A549 (cell line): ENCODE data around the gene HSPA4L. TPM values are rescaled to one million over a fixed set of nuclear protein-coding genes. Genes with fewer than 3 reads are reported as not detected.
A peak's percentile ranks its signal among the peaks of the same experiment; 100 is the strongest.

ENCODE experiments used
- ATAC-seq, 2 experiments: fragments of 200-7000 bp in 1 of 2; fragments of >200 bp in 1 of 2; cut with Nextera tagmentation in 1 of 2; cut with Tn5 transposase in 1 of 2; 3 replicates each; pipeline versions ENCODE4 v1.8.0 to v1.9.1; 2018 to 2020; ENCODE audit warnings: mild to moderate bottlenecking in 1 of 2, moderate library complexity in 1 of 2
- CTCF ChIA-PET: fragments of 300-600 bp; sonication (Branson Sonifier 250); formaldehyde crosslinking; extraction: SDS; loops from one replicate; lab custom pipeline; 2021; ENCODE audit warnings: antibody characterized with exemption, inconsistent platforms; lab: Yijun Ruan, JAX
- POLR2A ChIA-PET: fragments of 350-600 bp; formaldehyde crosslinking; extraction: SDS; loops from one replicate; lab custom pipeline; 2021; ENCODE audit warnings: antibody characterized with exemption, inconsistent platforms; lab: Yijun Ruan, JAX
- DNase-seq, 2 experiments: peaks; one replicate each; pipeline versions ENCODE4 v3.0.0 to v3.0.0-alpha.2; 2011 to 2016; ENCODE audit warnings: low read depth in 1 of 2, low spot score in 1 of 2
- FAIRE-seq: peaks from 2 replicates; lab custom pipeline; 2011; peaks lifted over from hg19 to GRCh38; lab: Jason Lieb, UNC
- H3K27ac ChIP-seq, 2 experiments: fragments of >200 bp; sonication (Bioruptor Twin); formaldehyde crosslinking; 3 replicates each; pipeline ENCODE4 v1.5.1; 2016 to 2017
- H3K4me1 ChIP-seq: fragments of >200 bp; sonication (Bioruptor Twin); formaldehyde crosslinking; 3 replicates; pipeline ENCODE4 v1.6.1; 2016
- H3K4me2 ChIP-seq: fragments of >200 bp; sonication (Bioruptor Twin); formaldehyde crosslinking; 3 replicates; pipeline ENCODE4 v1.6.1; 2016
- H3K4me3 ChIP-seq: fragments of >200 bp; sonication (Bioruptor Twin); formaldehyde crosslinking; 3 replicates; pipeline ENCODE4 v1.5.1; 2016
- H3K9me3 ChIP-seq: fragments of >200 bp; sonication (Bioruptor Twin); formaldehyde crosslinking; 3 replicates; pipeline ENCODE4 v1.6.1; 2016
- ATOH8 ChIP-seq: fragments of 250-450 bp; sonication (Bioruptor Pico); IDR thresholded peaks from 2 replicates; pipeline ENCODE4 v1.5.0; 2020; ENCODE audit warnings: low read depth, mild to moderate bottlenecking, moderate library complexity
- BCL3 ChIP-seq: fragments of >200 bp; sonication (Bioruptor Twin); formaldehyde crosslinking; IDR thresholded peaks from 3 replicates; pipeline ENCODE4 v1.6.1; 2016
- CBX8 ChIP-seq: fragments of 200-600 bp; sonication (generic); IDR thresholded peaks from 2 replicates; pipeline ENCODE4 v1.6.1; 2016
- E2F6 ChIP-seq: IDR thresholded peaks from 2 replicates; pipeline ENCODE4 v1.6.1; 2012; ENCODE audit warnings: low read depth, borderline replicate concordance
- EP300 ChIP-seq, 2 experiments: fragments of >200 bp; sonication (Bioruptor Twin); formaldehyde crosslinking; IDR thresholded peaks; 2 replicates in 1 of 2; 3 replicates in 1 of 2; pipeline ENCODE4 v1.6.1; 2016 to 2017
- GATA3 ChIP-seq: IDR thresholded peaks from 2 replicates; pipeline ENCODE4 v1.6.1; 2012; ENCODE audit warnings: borderline replicate concordance
- HDAC2 ChIP-seq: fragments of 200-600 bp; sonication (generic); IDR thresholded peaks from 2 replicates; pipeline ENCODE4 v1.6.1; 2016
- HES2 ChIP-seq: fragments of >200 bp; sonication (Bioruptor Twin); formaldehyde crosslinking; IDR thresholded peaks from 2 replicates; pipeline ENCODE4 v1.6.1; 2016
- HEYL ChIP-seq: fragments of 250-450 bp; sonication (Bioruptor Pico); IDR thresholded peaks from 2 replicates; pipeline ENCODE4 v1.8.0; 2021; ENCODE audit warnings: mild to moderate bottlenecking, moderate library complexity
- HOXB13 ChIP-seq: fragments of 250-450 bp; sonication (Bioruptor Pico); IDR thresholded peaks from 2 replicates; pipeline ENCODE4 v1.5.0; 2020; ENCODE audit warnings: low read depth, mild to moderate bottlenecking, moderate library complexity
- JUN ChIP-seq, 2 experiments: fragments of >200 bp; sonication (Bioruptor Twin); formaldehyde crosslinking; IDR thresholded peaks; 2 replicates in 1 of 2; 3 replicates in 1 of 2; pipeline ENCODE4 v1.6.1; 2016 to 2017
- KDM1A ChIP-seq: fragments of 200-600 bp; sonication (generic); IDR thresholded peaks from 2 replicates; pipeline ENCODE4 v1.6.1; 2016; ENCODE audit warnings: low read depth, mild to moderate bottlenecking
- MAFK ChIP-seq: fragments of 450-650 bp; IDR thresholded peaks from 2 replicates; pipeline ENCODE4 v1.6.1; 2014; ENCODE audit not compliant: partially characterized antibody
- MAX ChIP-seq: IDR thresholded peaks from 2 replicates; pipeline ENCODE4 v1.6.1; 2012
- MYC ChIP-seq: IDR thresholded peaks from 2 replicates; pipeline ENCODE4 v1.6.1; 2012; ENCODE audit warnings: mild to moderate bottlenecking, inconsistent platforms, low read length, improper control_type of control experiment, borderline replicate concordance
- NPAS2 ChIP-seq: fragments of 250-450 bp; sonication (Bioruptor Pico); IDR thresholded peaks from 2 replicates; pipeline ENCODE4 v1.8.0; 2022; ENCODE audit warnings: mild to moderate bottlenecking, moderate library complexity, borderline replicate concordance
- PBX3 ChIP-seq: IDR thresholded peaks from 2 replicates; pipeline ENCODE4 v1.6.1; 2012
- POLR2A ChIP-seq: IDR thresholded peaks from 2 replicates; pipeline ENCODE4 v1.6.1; 2012; ENCODE audit warnings: mild to moderate bottlenecking, low read length
- RARB ChIP-seq: fragments of 250-450 bp; sonication (Bioruptor Pico); IDR thresholded peaks from 2 replicates; pipeline ENCODE4 v1.8.0; 2021; ENCODE audit warnings: mild to moderate bottlenecking, moderate library complexity
- RNF2 ChIP-seq: fragments of 200-600 bp; sonication (generic); IDR thresholded peaks from 2 replicates; pipeline ENCODE4 v1.6.1; 2016; ENCODE audit warnings: low read depth, mild to moderate bottlenecking, antibody characterized with exemption, moderate library complexity, borderline replicate concordance
- WGBS: methylation state at CpG from one replicate; pipeline ENCODE4 v1.1.6; 2017; ENCODE audit errors: missing lambda C conversion rate; 5-methylcytosine and 5-hydroxymethylcytosine counted together
- polyA plus RNA-seq, 4 experiments: library from polyadenylated mRNA; depleted of rRNA in 3 of 4; stranded (reverse); fragments of >200 nt; fragmentation: RNase III in 1 of 4; extraction: RNeasy Plus Mini Kit Qiagen cat#74134 plus additional on column Dnase treatment in 1 of 4; gene quantifications; 2 replicates in 3 of 4; 3 replicates in 1 of 4; pipeline ENCODE4 v1.2.3, GENCODE V29; 2011 to 2017

The HSPA4L gene
- polyA plus RNA-seq, 2 of the 4 experiments (the other 2 are of a cell fraction), result 10.9 to 12.1 TPM

- TF ChIP-seq E2F6 (peak; percentile 95), NPAS2 (CRISPR knock-in tag) (no peak), PBX3 (no peak), KDM1A (no peak), MAX (peak; percentile 86), HES2 (no peak), RARB (CRISPR knock-in tag) (no peak), MYC (no peak), BCL3 (no peak), POLR2A (no peak), HOXB13 (no peak), RNF2 (no peak), HEYL (no peak), HDAC2 (no peak), MAFK (no peak), ATOH8 (CRISPR knock-in tag) (no peak), CBX8 (no peak)
- H3K9me3 ChIP-seq, result no peaks in the 10 kb centered on the region
- DNase-seq (peak in 1 of 2 experiments; percentile 15), ATAC-seq (peak; percentile 66 to 72), FAIRE-seq (no peak)
- H3K27ac ChIP-seq, result peak overlapping the region; percentile 84 to 96
- POLR2A ChIA-PET, result interaction anchor here (0.6 to 2.7 kb wide), 6 partner anchors 25 to 791 kb away, joined by 3 to 18 read pairs (median 3); partner anchors contain the start of genes ABHD18, INTU, MFSD8 and PLK4
- WGBS, result 61% methylated on average over 15 of the region's 43 CpGs
- H3K4me1 ChIP-seq, result peaks cover 4% of the 10 kb centered on the region; the same call in 1 of the 3 replicates
- H3K4me2 ChIP-seq, result peak overlapping the region; percentile 87
- CTCF ChIA-PET, result interaction anchor here (1.5 kb wide), 1 partner anchor 19 kb away, joined by 10 read pairs; no protein-coding TSS in a partner anchor
- H3K4me3 ChIP-seq, result peak overlapping the region; percentile 83
These were observed 660 bp upstream of the HSPA4L start for GRCh38 chr4:127781300-127782024.

- POLR2A ChIA-PET, result interaction anchor here (0.6 to 2.7 kb wide), 6 partner anchors 24 to 790 kb away, joined by 3 to 18 read pairs (median 3); partner anchors contain the start of genes ABHD18, INTU, MFSD8 and PLK4
These were observed 172 bp upstream of the HSPA4L start for GRCh38 chr4:127782025-127782274.

More at GRCh38 chr4:127782025-127782274, 172 bp upstream of the HSPA4L start:
- Histone ChIP-seq H3K4me1 (no peaks in the 10 kb centered on the region), H3K27ac (peak overlapping the region; percentile 84 to 96), H3K4me2 (peak overlapping the region; percentile 87), H3K9me3 (no peaks in the 10 kb centered on the region), H3K4me3 (peak overlapping the region; percentile 83)
- peak in 1 of 2 experiments; percentile 96; a peak in 2 of 6 replicates for ATAC-seq
- no peak for FAIRE-seq
- TF ChIP-seq EP300 (IDR thresholded peaks at IDR 0.05) (no peak), JUN (IDR thresholded peaks at IDR 0.05) (peak in 1 of 2 experiments; percentile 21; a peak in 1 of 5 replicates), MAX (peak; percentile 18), GATA3 (no peak)
- CTCF ChIA-PET, result interaction anchor here (1.5 kb wide), 1 partner anchor 18 kb away, joined by 10 read pairs; no protein-coding TSS in a partner anchor
- DNase-seq, result peak; percentile 64 to 85
- WGBS, result no CpG with 5 or more reads among the region's 30 CpGs
